Lower lobe of right lung (tissue), 2 donors: Measurements from ENCODE around the gene C17orf67. TPM values are rescaled to one million over a fixed set of nuclear protein-coding genes. Genes with fewer than 3 reads are reported as not detected.
A peak's percentile ranks its signal among the peaks of the same experiment; 100 is the strongest.

Experiments used
- ATAC-seq, 2 donors: fragments of 200-7000 bp; cut with Tn5 transposase; one replicate each; pipeline ENCODE4 v1.9.1; 2020 to 2022; ENCODE audit warnings: mild to moderate bottlenecking in 2 of 2, moderate library complexity in 2 of 2
- DNase-seq: peaks from one replicate; pipeline ENCODE4 v3.0.0-alpha.2; 2020
- H3K27ac ChIP-seq: fragments of 200-600 bp; one replicate; pipeline ENCODE4 v1.8.0; 2022
- H3K27me3 ChIP-seq: fragments of 200-600 bp; one replicate; pipeline ENCODE4 v1.8.0; 2022; ENCODE audit warnings: low read depth
- H3K36me3 ChIP-seq: fragments of 200-600 bp; one replicate; pipeline ENCODE4 v1.8.0; 2022; ENCODE audit warnings: mild to moderate bottlenecking
- H3K4me1 ChIP-seq: fragments of 200-600 bp; one replicate; pipeline ENCODE4 v1.8.0; 2022
- H3K4me3 ChIP-seq: fragments of 200-600 bp; one replicate; pipeline ENCODE4 v1.8.0; 2022; ENCODE audit warnings: mild to moderate bottlenecking
- H3K9me3 ChIP-seq: fragments of 200-600 bp; one replicate; pipeline ENCODE4 v1.8.0; 2022
- intact Hi-C: fragments of 100-400 bp; cut with DNase I; formaldehyde crosslinking; loops from one replicate; pipeline ENCODE4 v1.11.0; 2022
- long read RNA-seq: library from polyadenylated mRNA; unstranded; transcript quantifications from one replicate; pipeline ENCODE4 v2.0.0, GENCODE V29; 2021
- total RNA-seq: library from RNA; stranded (reverse); fragmentation: NEBNext Ultra II Directional; extraction: Animal tissue kit (Norgen Biotek cat#: 25700); gene quantifications from one replicate; pipeline ENCODE4 v1.2.1, GENCODE V29; 2021
- TF ChIP-seq, protein P1 (sequence below): fragments of 200-600 bp; IDR thresholded peaks from one replicate; pipeline ENCODE4 v1.8.0; 2022; ENCODE audit warnings: antibody characterized with exemption, mild to moderate bottlenecking
- donor health status: DM: no; HTN: yes; CAD: no; lungs with severe emphysema.

The C17orf67 gene, protein sequence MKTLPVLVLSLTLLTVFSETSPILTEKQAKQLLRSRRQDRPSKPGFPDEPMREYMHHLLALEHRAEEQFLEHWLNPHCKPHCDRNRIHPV
- 3.6 TPM for total RNA-seq
- long read RNA-seq, partial matches to known transcripts, result 0 of 12 reads
- long read RNA-seq, other reads (novel, unspliced or antisense), result 12 of 12 reads

DNA sequence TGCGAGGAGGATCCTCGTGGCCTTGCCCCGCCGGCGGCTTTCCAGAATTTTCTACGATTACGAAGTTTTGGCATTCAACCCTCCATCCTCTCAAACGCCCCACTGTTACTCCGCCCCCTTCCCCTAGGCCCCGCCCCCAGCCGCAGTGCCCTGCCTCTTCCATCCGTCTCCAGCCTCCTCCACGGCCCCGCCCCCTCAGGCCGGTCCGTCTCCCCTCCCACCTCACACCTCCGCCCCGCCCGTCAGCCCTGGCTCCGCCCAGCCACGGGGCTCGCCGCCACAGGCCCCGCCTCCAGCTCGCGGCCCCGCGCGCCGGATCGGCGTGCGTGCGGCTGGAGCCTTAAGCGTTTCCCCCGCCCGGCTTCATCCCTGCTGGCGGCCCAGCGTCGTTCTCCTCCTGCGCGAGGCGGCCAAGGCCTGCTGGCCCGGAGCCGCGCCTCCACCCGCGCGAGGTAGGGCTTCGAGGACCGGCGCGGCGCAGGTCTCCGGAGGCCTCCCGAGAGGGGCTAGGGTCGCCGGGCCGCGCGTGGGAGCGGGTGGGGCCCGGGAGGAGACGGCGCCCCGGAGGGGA, at the start of gene C17orf67, which contains the start of gene DGKE:
Gene C17orf67 (minus strand): TSS at position 112 of the 571 bp plus-strand sequence. CDS start 18,110 bp downstream, outside the sequence.
Gene DGKE (plus strand): TSS at position 343 of the 571 bp plus-strand sequence. CDS start 645 bp downstream, outside the sequence.
- Histone ChIP-seq H3K9me3 (no peaks in the 10 kb centered on the region), H3K36me3 (no peaks in the 10 kb centered on the region), H3K4me3 (peak within 1 kb of the TSS; percentile 85), H3K27ac (peak within 1 kb of the TSS; percentile 84), H3K4me1 (peaks cover 26% of the 10 kb centered on the region), H3K27me3 (no peaks in the 10 kb centered on the region)
- ATAC-seq, result peak; percentile 99
- TF ChIP-seq, protein P1, sequence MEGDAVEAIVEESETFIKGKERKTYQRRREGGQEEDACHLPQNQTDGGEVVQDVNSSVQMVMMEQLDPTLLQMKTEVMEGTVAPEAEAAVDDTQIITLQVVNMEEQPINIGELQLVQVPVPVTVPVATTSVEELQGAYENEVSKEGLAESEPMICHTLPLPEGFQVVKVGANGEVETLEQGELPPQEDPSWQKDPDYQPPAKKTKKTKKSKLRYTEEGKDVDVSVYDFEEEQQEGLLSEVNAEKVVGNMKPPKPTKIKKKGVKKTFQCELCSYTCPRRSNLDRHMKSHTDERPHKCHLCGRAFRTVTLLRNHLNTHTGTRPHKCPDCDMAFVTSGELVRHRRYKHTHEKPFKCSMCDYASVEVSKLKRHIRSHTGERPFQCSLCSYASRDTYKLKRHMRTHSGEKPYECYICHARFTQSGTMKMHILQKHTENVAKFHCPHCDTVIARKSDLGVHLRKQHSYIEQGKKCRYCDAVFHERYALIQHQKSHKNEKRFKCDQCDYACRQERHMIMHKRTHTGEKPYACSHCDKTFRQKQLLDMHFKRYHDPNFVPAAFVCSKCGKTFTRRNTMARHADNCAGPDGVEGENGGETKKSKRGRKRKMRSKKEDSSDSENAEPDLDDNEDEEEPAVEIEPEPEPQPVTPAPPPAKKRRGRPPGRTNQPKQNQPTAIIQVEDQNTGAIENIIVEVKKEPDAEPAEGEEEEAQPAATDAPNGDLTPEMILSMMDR, result no peak
- intact Hi-C loops, result no loop called here
- DNase-seq, result peak; percentile 98

DNA sequence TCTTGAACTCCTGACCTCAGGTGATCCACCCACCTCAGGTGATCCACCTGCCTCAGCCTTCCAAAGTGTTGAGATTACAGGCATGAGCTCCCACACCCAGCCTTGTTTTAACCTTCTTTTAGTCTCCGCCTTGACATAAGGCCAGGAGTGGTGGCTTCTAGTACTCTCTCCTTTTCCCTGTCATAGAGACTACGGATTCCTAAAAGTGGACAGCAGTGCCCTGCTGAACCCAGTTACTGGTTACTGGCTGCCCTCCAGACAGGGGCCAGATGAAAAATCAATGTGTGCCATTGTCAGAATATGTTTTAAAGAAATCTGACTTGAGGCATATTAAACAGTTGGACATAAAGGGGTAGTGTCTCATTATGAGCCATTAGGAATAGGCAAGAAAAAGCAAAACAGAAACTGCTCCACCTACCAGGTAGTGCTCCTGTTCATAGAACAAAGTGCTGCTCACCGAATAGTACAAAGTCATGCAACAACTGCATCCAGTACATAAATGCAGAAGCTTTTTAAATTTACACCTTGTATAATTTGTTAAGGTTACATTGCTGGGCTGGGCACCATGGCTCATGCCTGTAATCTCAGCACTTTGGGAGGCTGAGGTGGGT, 48.1 kb upstream of the C17orf67 start:
- Histone ChIP-seq H3K36me3 (peaks cover 13% of the 10 kb centered on the region), H3K27ac (no peak overlapping the region), H3K4me3 (no peak overlapping the region), H3K4me1 (no peaks in the 10 kb centered on the region), H3K9me3 (no peaks in the 10 kb centered on the region), H3K27me3 (no peaks in the 10 kb centered on the region)
- intact Hi-C loops, result no loop called here
- no peak for DNase-seq
- ATAC-seq, result no peak
- TF ChIP-seq, protein P1, result no peak

DNA sequence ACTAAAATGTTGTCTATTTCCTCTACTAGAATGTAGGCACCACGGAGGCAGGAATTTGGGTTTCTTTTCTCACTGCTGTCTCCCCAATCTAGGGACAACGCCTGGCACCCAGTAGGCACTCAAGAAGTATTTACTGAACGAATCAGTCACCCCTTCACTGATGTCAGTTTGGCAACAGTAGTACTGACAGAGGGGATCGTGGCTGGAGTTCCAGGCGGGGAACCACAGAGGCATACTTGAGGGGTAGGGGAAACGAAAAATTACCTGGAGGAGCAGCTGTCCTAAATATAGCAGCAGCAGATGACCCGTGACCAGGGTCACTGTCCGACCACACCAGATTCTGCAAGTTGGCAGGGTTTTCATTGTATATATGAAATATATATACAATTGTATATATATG, 46.9 kb upstream of the C17orf67 start:
- TF ChIP-seq, protein P1, result no peak
- H3K27ac ChIP-seq, result no peak overlapping the region
- H3K27me3 ChIP-seq, result no peaks in the 10 kb centered on the region
- no peak for ATAC-seq
- no peak for DNase-seq
- no peak overlapping the region for H3K4me3 ChIP-seq
- no peaks in the 10 kb centered on the region for H3K4me1 ChIP-seq
- peaks cover 1% of the 10 kb centered on the region for H3K36me3 ChIP-seq
- intact Hi-C loops, result no loop called here
- H3K9me3 ChIP-seq, result no peaks in the 10 kb centered on the region

DNA sequence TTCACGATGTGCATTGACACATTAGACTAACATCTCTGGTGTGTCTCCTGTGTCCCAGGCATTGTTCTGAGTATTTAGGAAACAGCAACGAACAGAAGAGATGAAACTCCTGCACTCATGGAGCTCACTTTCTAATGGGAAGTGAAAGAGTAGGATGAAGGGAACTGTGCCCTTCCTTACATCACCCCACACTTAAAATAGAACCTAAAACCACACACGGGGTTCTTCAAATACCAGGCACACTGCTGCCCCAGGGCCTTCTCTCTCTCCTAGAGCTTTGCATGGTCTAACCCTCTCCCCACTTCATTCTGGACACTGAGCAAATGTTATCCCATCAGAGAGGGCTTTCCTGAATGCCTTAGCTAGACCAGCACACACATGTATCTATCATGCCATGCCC, 46.4 kb upstream of the C17orf67 start:
- Histone ChIP-seq H3K4me1 (no peaks in the 10 kb centered on the region), H3K27ac (no peak overlapping the region), H3K27me3 (no peaks in the 10 kb centered on the region), H3K36me3 (no peaks in the 10 kb centered on the region), H3K9me3 (no peaks in the 10 kb centered on the region), H3K4me3 (no peak overlapping the region)
- peak in 1 of 2 donors; percentile 46 for ATAC-seq
- intact Hi-C loops, result no loop called here
- TF ChIP-seq, protein P1, result no peak
- no peak for DNase-seq

DNA sequence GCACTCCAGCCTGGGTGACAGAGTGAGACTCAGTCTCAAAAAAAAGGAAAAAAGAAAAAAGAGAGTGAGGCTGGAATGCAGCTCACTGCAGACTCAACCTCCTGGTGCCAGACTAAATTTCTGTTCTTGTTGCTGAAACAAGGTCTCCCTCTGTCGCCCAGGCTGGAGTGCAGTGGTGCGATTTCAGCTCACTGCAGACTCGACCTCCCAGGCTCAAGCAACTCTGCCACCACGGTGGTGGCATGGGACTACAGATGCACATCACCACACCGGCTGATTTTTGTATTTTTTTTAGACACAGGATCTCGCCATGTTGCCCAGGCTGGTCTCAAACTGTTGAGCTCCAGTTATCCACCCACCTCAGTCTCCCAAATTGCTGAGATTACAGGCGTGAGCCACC, 45.6 kb upstream of the C17orf67 start:
- Histone ChIP-seq H3K36me3 (no peaks in the 10 kb centered on the region), H3K27ac (no peak overlapping the region), H3K27me3 (no peaks in the 10 kb centered on the region), H3K4me3 (no peak overlapping the region), H3K4me1 (no peaks in the 10 kb centered on the region), H3K9me3 (no peaks in the 10 kb centered on the region)
- no peak for DNase-seq
- TF ChIP-seq, protein P1, result no peak
- intact Hi-C loops, result no loop called here
- no peak for ATAC-seq
